Fibroblast of skin of right quadriceps (primary cell): ENCODE data around the gene TMEM59.
A peak's percentile ranks its signal among the peaks of the same experiment; 100 is the strongest.
"Not testable (repeated sequence)": the region's sequence is repeated elsewhere in the genome, so short reads cannot be mapped to it uniquely, and the experiment has no call there.

Source experiments
- DNase-seq: peaks from one replicate; pipeline ENCODE4 v3.0.0-alpha.2; 2013

TMEM59 gene

GRCh38 chr1:54011316-54012007, 41.5 kb downstream of the TMEM59 start:
- DNase-seq, result no peak

GRCh38 chr1:54010415-54011117, 42.4 kb downstream of the TMEM59 start:
- no peak for DNase-seq

- DNase-seq, result no peak
Observed at GRCh38 chr1:54009406-54009805, 43.6 kb downstream of the TMEM59 start.

GRCh38 chr1:54008876-54009275, 44.1 kb downstream of the TMEM59 start:
- no peak for DNase-seq

GRCh38 chr1:54007613-54008012, 45.4 kb downstream of the TMEM59 start:
- no peak for DNase-seq

- DNase-seq, result no peak
Observed at GRCh38 chr1:54006508-54006907, 46.5 kb downstream of the TMEM59 start.

GRCh38 chr1:54004481-54005049, 48.4 kb downstream of the TMEM59 start:
- no peak for DNase-seq

- not testable (repeated sequence) for DNase-seq
Observed at GRCh38 chr1:54003750-54004480, 49.1 kb downstream of the TMEM59 start.

- no peak for DNase-seq
Observed at GRCh38 chr1:54003249-54003646, 49.8 kb downstream of the TMEM59 start.

GRCh38 chr1:54002544-54003248, 50.3 kb downstream of the TMEM59 start:
- DNase-seq, result no peak

GRCh38 chr1:54001591-54001990, 51.4 kb downstream of the TMEM59 start:
- no peak for DNase-seq

GRCh38 chr1:53999920-54000319, 53.1 kb downstream of the TMEM59 start:
- DNase-seq, result no peak

GRCh38 chr1:53998223-53998622, 54.8 kb downstream of the TMEM59 start:
- no peak for DNase-seq

GRCh38 chr1:53995683-53996082, 57.3 kb downstream of the TMEM59 start:
- DNase-seq, result no peak

GRCh38 chr1:53994516-53994915, 58.5 kb downstream of the TMEM59 start:
- not testable (repeated sequence) for DNase-seq

- DNase-seq, result no peak
Observed at GRCh38 chr1:53992085-53992874, 60.7 kb downstream of the TMEM59 start.

GRCh38 chr1:53987880-53988279, 65.1 kb downstream of the TMEM59 start:
- no peak for DNase-seq

GRCh38 chr1:53986458-53986857, 66.5 kb downstream of the TMEM59 start:
- no peak for DNase-seq

- no peak for DNase-seq
Observed at GRCh38 chr1:53984726-53985125, 68.3 kb downstream of the TMEM59 start.

- no peak for DNase-seq
Observed at GRCh38 chr1:53982763-53983104, 70.3 kb downstream of the TMEM59 start.

GRCh38 chr1:53982034-53982762, 70.8 kb downstream of the TMEM59 start:
- DNase-seq, result peak; percentile 60
